Measurements from ENCODE around the gene COL16A1.

Gene COL16A1

DNA sequence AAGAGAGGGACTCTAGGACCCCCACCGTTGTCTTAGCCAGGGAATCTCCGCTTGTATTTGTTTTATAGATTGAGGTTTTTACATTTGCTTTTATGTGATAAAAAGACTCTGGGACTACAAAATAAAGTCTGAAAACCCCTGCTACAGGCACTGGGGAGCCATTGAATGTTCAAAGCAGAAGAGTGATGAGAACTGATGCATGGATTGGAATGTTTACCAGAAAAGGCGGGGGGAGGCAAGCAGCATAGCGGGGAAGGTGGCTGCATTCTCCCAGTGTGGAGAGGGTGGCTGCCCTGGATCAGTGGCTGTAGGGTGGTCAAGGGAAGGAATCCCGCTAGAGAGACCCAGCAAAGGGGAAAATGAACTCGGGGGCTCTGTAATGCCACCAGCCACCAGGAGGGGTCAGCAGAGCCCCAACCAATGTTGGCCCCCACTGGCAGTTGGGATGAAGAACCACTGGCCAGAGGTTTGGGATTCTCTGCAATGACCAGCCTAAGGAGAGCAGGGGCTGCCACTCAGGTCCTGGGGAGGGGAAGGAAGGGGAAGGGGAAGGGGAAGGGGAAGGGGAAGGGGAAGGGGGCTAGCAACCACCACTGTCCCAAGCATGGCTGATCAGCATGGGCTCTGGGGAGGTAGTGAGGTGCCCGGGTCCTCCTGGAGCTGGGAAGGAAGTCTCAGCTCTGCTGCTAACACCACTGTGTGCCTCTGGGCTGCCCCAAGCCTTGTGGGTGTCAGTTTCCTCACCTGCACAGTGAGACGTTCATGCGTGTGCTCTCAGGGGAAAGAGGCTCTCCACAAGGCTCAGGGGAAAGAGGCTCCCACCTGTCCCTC is 40.0 kb downstream of the COL16A1 start:
- peak; percentile 63 to 74 for DNase-seq

- DNase-seq: no peak
Observed at GRCh38 chr1:31662463-31662862, 41.4 kb downstream of the COL16A1 start.

- no peak for DNase-seq
Observed at GRCh38 chr1:31661856-31662255, 42.0 kb downstream of the COL16A1 start.

DNA sequence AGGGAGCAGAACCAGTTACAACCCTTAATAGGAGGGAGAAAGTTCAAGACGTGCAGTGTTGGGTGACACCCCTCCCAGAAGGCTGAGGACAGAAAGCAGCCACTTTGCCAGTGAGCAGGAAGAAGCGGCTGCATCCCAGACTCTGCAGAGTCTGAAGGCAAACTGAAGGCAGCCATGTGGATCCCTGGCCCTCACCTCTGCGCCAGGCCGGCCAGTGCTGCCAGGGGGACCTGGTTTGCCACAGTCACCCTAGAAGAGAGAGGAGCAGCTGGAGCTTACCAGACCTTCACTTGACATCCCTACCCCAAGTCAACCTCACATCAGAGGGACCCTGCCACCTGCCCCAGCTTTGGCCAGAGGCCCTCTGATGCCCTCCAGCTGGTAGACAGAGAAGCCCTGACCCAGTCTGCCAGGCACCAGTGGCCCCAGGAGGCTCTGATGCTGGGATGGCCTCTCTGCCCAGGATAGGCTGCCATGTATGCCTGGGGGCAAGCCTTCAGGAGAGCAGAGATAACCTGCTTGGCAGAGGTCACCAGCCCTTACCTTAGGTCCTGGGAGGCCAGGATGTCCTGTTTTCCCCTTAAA is 42.9 kb downstream of the COL16A1 start:
- no peak for DNase-seq

GRCh38 chr1:31659889-31660288 is 43.9 kb downstream of the COL16A1 start:
- no peak for DNase-seq

DNA sequence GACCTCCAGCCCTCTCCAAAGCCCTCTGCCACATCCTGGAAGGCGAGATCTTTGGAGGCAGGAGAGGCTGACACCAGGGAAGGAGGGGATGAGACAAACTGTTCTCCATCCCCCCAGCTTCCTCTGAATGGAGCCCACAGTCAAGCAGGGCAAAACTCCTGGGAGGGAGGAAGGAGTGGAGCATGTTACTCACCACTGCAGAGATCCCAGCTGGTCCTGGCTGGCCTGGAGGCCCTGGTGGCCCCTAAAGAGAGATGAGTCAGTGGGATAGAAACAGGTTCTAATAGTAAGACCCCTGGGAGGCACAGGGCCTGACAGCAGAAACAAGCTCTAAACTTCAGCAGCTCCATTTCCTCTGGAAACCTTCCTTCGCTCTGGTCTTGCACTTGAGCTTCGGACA is 45.1 kb downstream of the COL16A1 start:
- DNase-seq: no peak

- no peak for DNase-seq
Observed at GRCh38 chr1:31657972-31658510, 45.8 kb downstream of the COL16A1 start.

DNA sequence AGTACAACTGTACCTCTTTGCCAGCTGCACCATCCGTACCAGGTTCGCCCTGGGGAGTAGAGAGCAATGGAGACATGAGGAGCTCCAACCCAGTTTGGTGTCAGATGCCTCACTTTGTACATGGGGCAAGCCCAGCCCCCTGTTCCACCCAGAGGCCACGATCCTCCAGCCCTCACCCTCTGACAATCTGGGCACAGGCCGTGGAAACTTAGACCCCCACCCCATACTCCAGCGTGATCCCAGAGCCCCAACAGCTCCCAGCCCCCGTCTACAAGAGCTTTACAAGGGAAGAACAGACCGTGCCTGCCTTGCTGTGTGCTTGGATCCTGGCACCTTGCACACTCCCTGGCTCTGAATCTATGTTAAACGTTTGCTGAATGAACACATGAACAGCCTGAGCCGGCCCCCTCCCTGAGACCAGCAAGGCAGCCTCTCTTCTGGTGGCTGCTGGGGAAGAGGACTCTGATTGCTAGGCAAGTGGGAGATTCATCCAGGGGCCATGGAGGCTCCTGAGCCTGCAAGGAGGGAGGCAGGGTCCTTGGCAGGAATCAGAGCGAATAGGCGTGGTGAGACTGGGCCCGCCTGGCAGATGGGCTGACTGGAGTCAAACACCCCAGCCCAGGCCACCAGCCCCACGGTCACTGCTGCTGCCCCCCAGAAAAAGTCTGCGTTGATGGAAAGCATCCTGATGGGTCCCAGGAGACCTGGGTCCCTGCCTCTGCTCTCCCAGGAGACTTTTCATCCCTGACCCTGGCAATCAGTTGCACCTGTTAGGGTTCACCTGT is 46.6 kb downstream of the COL16A1 start:
- no peak for DNase-seq

GRCh38 chr1:31655756-31656155 is 48.1 kb downstream of the COL16A1 start:
- DNase-seq: no peak

DNA sequence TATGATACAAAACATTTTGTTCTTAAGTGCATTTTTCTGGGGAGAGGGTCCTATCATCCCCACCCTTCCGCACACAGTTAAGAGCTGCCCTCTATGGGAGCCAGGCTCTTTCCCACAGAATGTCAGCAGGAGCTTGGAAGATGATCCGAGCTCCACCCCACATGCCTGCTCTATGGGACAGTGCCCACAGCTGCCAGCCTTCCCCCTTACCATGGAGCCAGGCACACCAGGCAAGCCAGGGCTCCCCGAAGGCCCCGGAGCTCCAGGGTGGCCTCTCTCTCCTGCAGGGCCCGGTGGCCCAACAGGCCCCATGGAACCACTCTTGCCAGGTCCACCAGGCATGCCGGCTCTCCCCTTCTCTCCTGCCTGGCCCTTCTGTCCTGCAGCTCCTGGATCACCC is 48.7 kb downstream of the COL16A1 start:
- no peak for DNase-seq

DNA sequence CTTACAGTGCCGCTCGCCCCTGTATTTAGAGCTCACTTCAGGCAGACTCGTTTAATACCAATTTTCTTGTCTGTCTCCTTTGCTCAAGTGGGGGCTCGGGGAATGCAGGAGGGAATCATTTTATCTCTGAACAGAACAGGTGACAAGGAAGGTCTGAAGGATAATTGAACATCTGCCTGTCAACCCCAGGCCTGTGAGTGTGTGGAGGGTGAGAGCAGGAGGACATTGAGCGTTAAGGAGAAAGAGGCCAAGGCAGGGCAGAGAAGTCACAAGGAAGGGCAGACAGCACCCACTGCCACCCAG is 49.4 kb downstream of the COL16A1 start:
- DNase-seq: no peak

GRCh38 chr1:31653717-31654473 is 49.9 kb downstream of the COL16A1 start:
- no peak for DNase-seq

GRCh38 chr1:31652891-31653499 is 50.8 kb downstream of the COL16A1 start:
- no peak for DNase-seq

- no peak for DNase-seq
Observed at GRCh38 chr1:31651766-31652165, 52.1 kb downstream of the COL16A1 start.

- DNase-seq: no peak
Observed at GRCh38 chr1:31651089-31651420, 52.8 kb downstream of the COL16A1 start.

DNA sequence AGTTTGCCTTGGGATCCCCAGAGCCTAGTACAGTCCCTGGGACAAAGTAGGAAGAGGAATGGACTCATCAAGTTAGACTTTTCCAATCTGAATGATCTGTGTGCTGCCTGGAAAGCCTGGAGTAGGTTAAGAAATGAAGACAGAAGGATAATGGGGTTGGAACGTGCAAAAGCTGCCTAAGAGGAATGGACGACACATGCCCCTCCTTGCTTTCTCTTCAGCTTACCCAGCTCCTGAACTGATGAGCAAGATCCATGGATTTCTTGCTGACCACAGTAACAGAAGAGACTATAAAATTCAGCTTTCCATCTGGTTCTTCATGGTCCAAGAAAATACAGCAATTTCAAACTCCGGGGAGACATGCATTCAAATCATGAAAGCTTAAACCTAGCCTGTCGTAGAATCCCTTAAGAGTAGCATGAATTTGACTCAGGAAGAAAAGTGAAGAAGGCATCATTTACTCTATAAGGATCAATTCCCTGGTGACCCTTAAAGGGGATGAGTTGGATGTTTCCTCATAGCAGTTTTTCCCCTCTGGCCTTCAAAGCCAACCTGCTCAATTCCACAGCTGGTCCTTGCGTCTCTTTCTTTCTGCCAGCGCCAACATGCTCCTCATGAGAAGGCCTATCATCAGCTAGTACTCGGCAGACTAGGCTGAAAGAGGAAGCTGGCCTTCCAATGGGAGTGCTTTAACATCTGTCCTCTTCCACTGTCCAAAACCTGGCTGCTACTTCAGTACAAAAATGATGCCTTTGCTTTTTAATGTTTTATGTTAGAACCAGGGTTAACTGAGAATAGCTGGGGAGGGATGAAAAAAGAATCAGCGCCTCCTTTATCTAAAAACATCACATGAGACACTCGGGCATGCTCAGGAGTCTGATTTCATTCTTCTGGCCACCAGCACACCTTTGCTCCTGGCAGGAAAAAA is 53.4 kb downstream of the COL16A1 start:
- no peak for DNase-seq

DNA sequence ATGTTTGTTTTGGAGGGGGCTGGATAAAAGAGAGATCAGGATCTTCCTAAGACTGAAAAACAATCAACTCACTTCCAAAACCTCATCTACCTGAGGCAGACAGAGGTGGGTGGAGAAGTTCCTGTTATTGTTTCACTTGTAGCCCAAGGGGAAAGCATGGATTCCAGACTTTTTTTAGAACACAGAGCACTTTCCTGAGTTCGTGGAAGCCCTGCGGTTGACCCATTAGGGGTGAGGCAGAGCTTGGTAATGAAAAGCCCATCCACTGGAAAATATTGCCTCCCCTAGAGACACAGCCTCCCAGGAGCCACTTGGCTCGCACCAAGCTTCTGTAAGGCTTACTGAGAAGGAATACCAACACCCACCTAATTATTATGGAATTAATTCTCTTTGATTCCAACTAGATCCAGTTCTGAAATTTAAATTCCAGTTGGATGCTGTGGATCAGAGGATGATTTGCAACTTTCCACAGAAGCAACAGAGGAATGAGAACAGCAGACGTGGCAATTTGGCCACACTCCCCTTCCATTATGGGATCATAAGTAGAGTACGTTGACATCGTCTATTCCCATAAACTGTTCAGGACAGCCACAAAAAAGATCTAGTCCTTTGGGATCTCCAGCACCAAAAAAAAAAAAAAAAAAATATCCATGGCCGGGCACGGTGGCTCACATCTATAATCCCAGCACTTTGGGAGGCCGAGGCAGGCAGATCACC is 55.0 kb downstream of the COL16A1 start:
- no peak for DNase-seq

- DNase-seq: no peak
Observed at GRCh38 chr1:31648190-31648589, 55.6 kb downstream of the COL16A1 start.

- no peak for DNase-seq
Observed at GRCh38 chr1:31647106-31647505, 56.7 kb downstream of the COL16A1 start.

GRCh38 chr1:31646259-31646960 is 57.4 kb downstream of the COL16A1 start:
- DNase-seq: no peak

All from stimulated activated CD4-positive, alpha-beta T cell treated with anti-CD3 and anti-CD28 coated beads, Interleukin-2, amount 100 ng/mL, for 48 hours (primary cell).